GM18951 (cell line): Measurements from ENCODE around the gene GALNTL6.
"Not testable (repeated sequence)": the region's sequence is repeated elsewhere in the genome, so short reads cannot be mapped to it uniquely, and the experiment has no call there.

Experiments
- POLR2A ChIP-seq: IDR thresholded peaks from 4 replicates; pipeline ENCODE4 v1.6.1; 2011; ENCODE audit warnings: mild to moderate bottlenecking; ENCODE audit not compliant: insufficient read length, insufficient read depth; ENCODE audit errors: extremely low read depth
- in situ Hi-C: fragments of 300-500 bp; cut with MboI; formaldehyde crosslinking; loops from one replicate; pipeline ENCODE4 v1.12.0; 2022; ENCODE audit warnings: low sequenced_read_pairs, mixed read lengths, inconsistent platforms; ENCODE audit not compliant: unreplicated experiment

The GALNTL6 gene

GRCh38 chr4:173009129-173009823 is 1196.1 kb downstream of the GALNTL6 start:
- in situ Hi-C loops: no loop called here
- TF ChIP-seq POLR2A: no peak

- in situ Hi-C loops: loop anchor here (10.0 kb wide), 1 partner anchor 412 kb away; no protein-coding TSS in a partner anchor
- TF ChIP-seq POLR2A: no peak
Observed at GRCh38 chr4:173012608-173013007, 1199.4 kb downstream of the GALNTL6 start.

GRCh38 chr4:173013232-173013930 is 1200.2 kb downstream of the GALNTL6 start:
- in situ Hi-C loops: loop anchor here (10.0 kb wide), 1 partner anchor 411 kb away; no protein-coding TSS in a partner anchor
- TF ChIP-seq POLR2A: no peak

DNA sequence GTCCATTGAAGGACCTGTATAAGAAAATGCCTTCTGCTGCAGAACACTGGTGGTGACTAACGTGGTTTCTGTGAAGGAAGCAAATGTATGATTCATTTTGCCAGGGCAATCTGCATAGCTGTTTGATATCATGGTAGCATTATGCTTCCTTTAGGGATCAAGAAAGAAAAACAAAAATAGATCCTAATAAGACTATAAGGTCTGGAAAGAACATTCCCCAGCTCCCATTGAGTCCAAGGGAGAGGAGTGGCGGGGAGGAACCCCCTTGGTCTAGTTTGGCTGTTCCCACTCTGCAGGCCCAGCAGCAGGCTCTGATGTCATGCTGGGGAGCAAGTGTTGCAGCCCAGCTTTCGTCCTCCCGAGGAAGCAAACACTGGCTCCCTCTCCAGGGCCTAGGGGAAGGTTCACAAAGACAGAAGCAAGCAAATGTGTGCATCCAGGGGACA is 1200.9 kb downstream of the GALNTL6 start:
- TF ChIP-seq POLR2A: no peak
- in situ Hi-C loops: loop anchor here (10.0 kb wide), 1 partner anchor 411 kb away; no protein-coding TSS in a partner anchor

DNA sequence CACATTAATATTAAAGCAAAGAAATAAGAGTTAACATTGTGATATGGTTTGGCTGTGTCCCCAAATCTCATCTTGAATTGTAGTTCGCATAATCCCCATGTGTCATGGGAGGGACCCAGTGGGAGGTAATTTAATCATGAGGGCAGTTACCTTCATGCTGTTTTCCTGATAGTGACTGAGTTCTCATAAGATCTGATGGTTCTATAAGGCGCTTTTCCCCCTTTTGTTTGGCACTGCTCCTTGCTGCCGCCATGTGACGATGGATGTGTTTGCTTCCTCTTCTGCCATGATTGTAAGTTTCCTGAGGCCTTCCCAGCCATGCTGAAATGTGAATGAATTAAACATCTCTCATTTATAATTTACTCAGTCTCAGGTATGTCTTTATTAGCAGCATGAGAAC is 1201.6 kb downstream of the GALNTL6 start:
- TF ChIP-seq POLR2A: no peak
- in situ Hi-C loops: loop anchor here (5.0 to 10.0 kb wide), 2 partner anchors 242 to 410 kb away; no protein-coding TSS in a partner anchor

- in situ Hi-C loops: loop anchor here (5.0 to 10.0 kb wide), 2 partner anchors 239 to 407 kb away; no protein-coding TSS in a partner anchor
- no peak for TF ChIP-seq POLR2A
Observed at GRCh38 chr4:173017802-173018201, 1204.6 kb downstream of the GALNTL6 start.

DNA sequence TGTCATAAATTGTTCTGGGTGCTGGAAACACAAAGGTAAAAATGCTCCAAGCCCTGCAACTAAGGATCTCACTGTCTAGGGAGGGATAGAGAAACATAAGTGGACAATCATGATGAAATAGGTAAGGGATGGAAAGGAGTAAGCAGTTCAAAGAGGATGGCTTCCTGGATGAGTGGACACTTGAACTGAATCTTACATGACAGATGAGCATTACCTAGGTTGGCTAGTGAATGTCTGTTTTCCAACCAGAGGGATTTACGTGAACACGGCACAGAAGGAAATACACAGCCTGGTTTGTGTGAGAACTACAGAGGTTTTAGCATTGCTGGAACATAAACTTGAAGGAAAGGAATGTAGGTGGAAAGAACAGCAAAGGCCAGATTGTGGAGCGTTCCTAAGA is 1205.2 kb downstream of the GALNTL6 start:
- no peak for TF ChIP-seq POLR2A
- in situ Hi-C loops: loop anchor here (5.0 to 10.0 kb wide), 2 partner anchors 239 to 406 kb away; no protein-coding TSS in a partner anchor

GRCh38 chr4:173019664-173020063 is 1206.5 kb downstream of the GALNTL6 start:
- in situ Hi-C loops: loop anchor here (5.0 to 10.0 kb wide), 2 partner anchors 238 to 405 kb away; no protein-coding TSS in a partner anchor

GRCh38 chr4:173021746-173022573 is 1208.8 kb downstream of the GALNTL6 start:
- in situ Hi-C loops: not testable (repeated sequence)

More at GRCh38 chr4:173019664-173020063, 1206.5 kb downstream of the GALNTL6 start:
- TF ChIP-seq POLR2A: no peak

DNA sequence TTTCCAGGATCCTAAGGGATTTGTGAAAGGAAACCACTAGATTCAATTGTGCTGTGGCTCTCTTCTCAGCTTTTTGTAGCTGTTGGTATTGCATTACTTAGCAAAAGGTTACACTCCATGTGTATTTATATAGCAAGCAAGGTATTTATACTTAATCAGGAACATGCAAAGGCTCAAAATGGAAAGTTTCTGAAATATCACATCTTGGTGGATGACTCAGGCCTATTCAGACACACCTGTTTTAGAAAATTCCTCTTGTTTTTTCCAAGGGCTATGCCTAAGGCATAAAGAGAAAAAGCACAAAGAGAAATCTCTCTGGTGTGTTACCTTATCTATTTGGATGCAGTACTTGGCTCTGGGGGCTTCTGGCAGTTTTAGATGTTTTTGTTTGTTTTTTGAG is 1211.0 kb downstream of the GALNTL6 start:
- in situ Hi-C loops: no loop called here
- TF ChIP-seq POLR2A: no peak

DNA sequence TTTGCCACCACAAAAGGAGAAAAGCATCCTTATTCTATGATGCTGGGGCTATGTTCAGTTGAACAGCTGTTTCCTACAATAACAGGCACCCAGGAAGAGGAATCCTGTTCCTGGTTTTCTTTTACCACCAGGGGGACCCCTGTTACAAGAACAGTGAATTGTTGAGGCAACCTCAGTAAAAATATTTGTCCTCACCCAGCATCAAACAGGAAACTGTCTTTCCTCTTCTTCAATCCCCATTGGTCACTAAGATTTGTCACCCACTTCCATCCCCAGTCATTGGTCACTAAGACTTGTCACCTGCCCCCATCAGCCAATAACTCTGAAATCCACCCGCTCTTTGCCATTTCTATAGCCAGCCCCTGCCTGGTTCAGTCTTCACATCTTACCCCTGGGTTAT is 1211.9 kb downstream of the GALNTL6 start:
- no peak for TF ChIP-seq POLR2A

GRCh38 chr4:173037242-173037641 is 1224.0 kb downstream of the GALNTL6 start:
- no peak for TF ChIP-seq POLR2A
- in situ Hi-C loops: no loop called here

More for the DNA sequence above, 1211.9 kb downstream of the GALNTL6 start:
- in situ Hi-C loops: no loop called here
